Renal cortical epithelial cell (primary cell): ENCODE results near the gene MYT1. TPM values are rescaled to one million over a fixed set of nuclear protein-coding genes. Genes with fewer than 3 reads are reported as not detected.
"Not testable (repeated sequence)": the region's sequence is repeated elsewhere in the genome, so short reads cannot be mapped to it uniquely, and the experiment has no call there.

Source experiments
- DNase-seq: peaks from one replicate; pipeline ENCODE4 v3.0.0-alpha.2; 2011; ENCODE audit warnings: low read depth
- total RNA-seq: library from RNA; depleted of rRNA; stranded (reverse); fragments of >200 nt; gene quantifications from 2 replicates; pipeline ENCODE4 v1.2.3, GENCODE V29; 2014

MYT1 gene
- total RNA-seq: under 0.01 and 0.17 TPM in 2 replicates

- no peak for DNase-seq
Observed at GRCh38 chr20:64164123-64164836, at the start of gene MYT1. Gene MYT1 (plus strand): TSS chr20:64164452. CDS start chr20:64198862, 34,410 bp downstream.

GRCh38 chr20:64115171-64115911 is 48.9 kb upstream of the MYT1 start:
- DNase-seq: no peak

- DNase-seq: no peak
Observed at GRCh38 chr20:64116016-64116415, 48.2 kb upstream of the MYT1 start.

GRCh38 chr20:64116541-64117431 is 47.5 kb upstream of the MYT1 start:
- no peak for DNase-seq

- DNase-seq: not testable (repeated sequence)
Observed at GRCh38 chr20:64117432-64117777, 46.8 kb upstream of the MYT1 start.

- no peak for DNase-seq
Observed at GRCh38 chr20:64119301-64119680, 45.0 kb upstream of the MYT1 start.

- DNase-seq: no peak
Observed at GRCh38 chr20:64119681-64120341, 44.4 kb upstream of the MYT1 start.

GRCh38 chr20:64121586-64121985 is 42.7 kb upstream of the MYT1 start:
- DNase-seq: no peak

- DNase-seq: not testable (repeated sequence)
Observed at GRCh38 chr20:64122927-64123326, 41.3 kb upstream of the MYT1 start.

- DNase-seq: not testable (repeated sequence)
Observed at GRCh38 chr20:64123517-64123916, 40.7 kb upstream of the MYT1 start.

GRCh38 chr20:64129146-64129782 is 35.0 kb upstream of the MYT1 start:
- no peak for DNase-seq

- DNase-seq: no peak
Observed at GRCh38 chr20:64130271-64130670, 34.0 kb upstream of the MYT1 start.

- DNase-seq: no peak
Observed at GRCh38 chr20:64130876-64131275, 33.4 kb upstream of the MYT1 start.

- DNase-seq: no peak
Observed at GRCh38 chr20:64131406-64131805, 32.8 kb upstream of the MYT1 start.

- DNase-seq: no peak
Observed at GRCh38 chr20:64133951-64134407, 30.3 kb upstream of the MYT1 start.

GRCh38 chr20:64134744-64135143 is 29.5 kb upstream of the MYT1 start:
- not testable (repeated sequence) for DNase-seq

- no peak for DNase-seq
Observed at GRCh38 chr20:64136004-64136710, 28.1 kb upstream of the MYT1 start.

- no peak for DNase-seq
Observed at GRCh38 chr20:64137598-64138031, 26.6 kb upstream of the MYT1 start.

- DNase-seq: no peak
Observed at GRCh38 chr20:64138276-64138815, 25.9 kb upstream of the MYT1 start.
